HG03064 (cell line): ENCODE results near the gene BNIP5.

Experiments
- ATAC-seq: cut with Tn5 transposase; IDR thresholded peaks from one replicate; pipeline ENCODE4 v1.9.1; 2021; ENCODE audit warnings: low read depth; ENCODE audit not compliant: unreplicated experiment

The BNIP5 gene

DNA sequence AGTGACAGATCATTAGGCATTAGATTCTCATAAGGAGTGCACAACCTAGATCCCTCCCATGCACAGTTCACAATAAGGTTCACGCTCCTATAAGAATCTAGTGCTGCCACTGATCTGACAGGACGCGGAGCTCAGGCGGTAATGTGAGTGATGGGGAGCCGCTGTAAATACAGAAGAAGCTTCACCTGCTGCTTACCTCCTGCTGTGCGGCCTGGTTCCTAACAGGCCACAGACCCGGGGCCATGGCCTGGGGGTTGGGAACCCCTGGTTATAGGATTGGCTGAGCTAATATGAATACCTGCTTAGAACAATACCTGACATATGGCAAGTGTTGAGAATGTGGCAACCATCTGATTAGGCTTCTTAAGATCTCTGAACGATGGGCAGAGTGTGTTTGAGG, 64.5 kb downstream of the BNIP5 start:
- no peak for ATAC-seq

DNA sequence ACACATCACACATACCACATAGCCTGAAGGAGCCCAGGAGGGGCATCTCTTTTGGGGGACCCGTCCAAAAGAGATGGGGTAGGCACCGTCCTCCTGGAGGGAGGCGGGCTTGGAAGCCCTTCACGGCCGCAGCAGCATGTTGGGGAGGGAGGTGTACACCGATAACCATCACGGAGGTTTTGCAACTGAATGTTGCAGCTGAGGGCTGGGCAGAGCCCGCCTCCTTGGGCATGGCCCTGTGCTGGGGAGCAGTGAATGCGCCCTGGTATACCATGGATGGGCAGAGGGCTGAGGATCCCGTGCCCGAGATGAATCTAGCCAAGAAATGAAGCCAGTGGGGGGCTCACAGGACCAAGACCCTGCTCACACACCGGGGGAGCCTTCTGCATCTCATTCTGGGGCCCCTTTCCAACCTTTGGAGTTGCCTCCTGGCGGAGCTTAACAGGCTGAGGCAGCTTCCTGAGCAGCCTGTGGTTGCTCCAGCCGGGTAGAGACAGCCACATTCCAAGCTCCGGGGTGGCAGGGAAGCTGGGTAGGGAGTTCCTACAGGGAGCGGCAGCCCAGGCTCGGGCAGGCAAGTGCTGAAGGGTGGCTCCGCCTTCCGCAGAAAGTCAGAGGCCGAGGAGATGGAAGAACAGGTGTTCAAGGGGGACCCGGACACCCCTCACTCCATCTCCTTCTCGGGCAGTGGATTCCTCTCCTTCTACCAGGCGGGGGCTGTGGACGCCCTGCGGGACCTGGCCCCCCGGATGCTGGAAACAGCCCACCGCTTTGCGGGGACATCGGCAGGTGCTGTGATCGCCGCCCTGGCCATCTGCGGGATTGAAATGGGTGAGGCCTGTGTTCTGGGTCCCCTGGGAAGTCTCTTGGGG, 66.6 kb downstream of the BNIP5 start, which contains the start of gene PNPLA1:
PNPLA1 (plus strand) TSS at position 227 of the 872 bp plus-strand sequence; CDS start at position 627, 400 bp downstream.
- ATAC-seq = no peak

DNA sequence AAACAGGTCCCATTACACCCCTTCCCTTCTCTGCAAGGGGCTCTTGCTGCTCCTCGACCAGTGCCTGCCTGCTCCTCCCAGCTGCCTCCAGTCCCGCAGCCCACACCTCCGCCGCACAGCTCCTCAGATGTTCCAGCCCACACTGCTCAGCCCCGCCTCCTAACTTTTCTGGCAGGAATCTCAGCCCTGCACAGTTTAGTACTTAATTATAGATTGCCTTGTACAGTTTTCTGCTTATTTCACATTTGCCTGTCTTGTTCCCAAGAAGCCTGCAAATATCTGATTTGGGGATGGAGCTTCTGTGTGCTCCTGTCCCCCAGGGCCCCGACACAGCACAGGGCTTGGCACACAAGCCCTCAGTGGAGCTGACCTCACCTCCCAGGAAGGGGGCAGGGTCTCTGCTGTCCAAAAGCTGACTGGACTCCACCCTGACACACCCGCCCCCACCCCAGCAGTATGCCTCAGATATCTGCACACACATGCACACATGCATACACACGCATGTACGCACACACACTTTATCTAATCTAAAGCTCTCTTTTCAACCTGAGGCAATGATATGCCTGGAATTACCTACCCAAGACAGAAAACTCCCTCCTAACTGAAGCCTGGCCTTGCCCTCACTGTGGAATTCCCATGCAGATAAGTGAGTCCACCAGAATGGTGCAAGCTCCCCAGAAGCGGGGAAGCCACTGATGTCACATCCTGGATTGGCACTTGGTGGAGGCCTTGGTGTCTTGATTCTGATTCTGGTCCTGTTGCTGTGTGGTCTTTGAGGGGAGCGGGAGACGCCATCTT, 68.0 kb downstream of the BNIP5 start:
- no peak for ATAC-seq

DNA sequence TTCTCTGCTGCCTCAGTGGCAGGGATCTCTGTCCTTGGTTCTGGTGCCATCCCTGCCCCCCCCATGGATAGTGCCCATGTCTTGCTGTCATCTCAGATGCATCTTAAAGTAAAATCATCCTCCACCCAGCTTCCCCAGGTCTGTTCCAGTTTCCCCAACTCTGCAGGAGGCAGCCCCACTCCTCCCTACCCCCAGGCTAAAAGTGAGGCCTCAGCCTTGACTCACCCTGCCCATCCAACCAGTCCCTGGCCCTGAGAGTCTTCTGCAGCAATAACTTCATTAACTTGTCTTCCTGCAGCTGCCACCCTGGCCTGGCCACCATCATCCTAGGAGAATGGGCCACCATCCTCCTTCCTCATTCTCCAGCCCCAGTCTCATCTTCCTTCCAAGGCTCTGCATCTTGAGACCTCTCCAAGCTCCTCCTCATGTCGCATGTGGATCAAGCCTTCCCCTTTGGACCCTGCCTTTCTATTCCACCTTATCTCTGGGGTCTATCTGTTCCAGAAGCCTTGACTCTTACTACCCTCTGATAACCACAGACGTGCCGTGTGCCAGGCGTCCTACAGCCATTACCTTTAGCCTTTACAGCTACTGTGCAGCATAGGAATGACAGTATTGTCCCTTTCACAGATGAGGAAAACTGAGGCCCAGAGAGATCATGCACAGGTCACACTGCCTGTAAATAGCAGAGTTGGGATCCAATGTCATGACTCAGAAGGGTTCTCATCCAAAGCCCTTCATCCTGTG, 68.8 kb downstream of the BNIP5 start:
- no peak for ATAC-seq

DNA sequence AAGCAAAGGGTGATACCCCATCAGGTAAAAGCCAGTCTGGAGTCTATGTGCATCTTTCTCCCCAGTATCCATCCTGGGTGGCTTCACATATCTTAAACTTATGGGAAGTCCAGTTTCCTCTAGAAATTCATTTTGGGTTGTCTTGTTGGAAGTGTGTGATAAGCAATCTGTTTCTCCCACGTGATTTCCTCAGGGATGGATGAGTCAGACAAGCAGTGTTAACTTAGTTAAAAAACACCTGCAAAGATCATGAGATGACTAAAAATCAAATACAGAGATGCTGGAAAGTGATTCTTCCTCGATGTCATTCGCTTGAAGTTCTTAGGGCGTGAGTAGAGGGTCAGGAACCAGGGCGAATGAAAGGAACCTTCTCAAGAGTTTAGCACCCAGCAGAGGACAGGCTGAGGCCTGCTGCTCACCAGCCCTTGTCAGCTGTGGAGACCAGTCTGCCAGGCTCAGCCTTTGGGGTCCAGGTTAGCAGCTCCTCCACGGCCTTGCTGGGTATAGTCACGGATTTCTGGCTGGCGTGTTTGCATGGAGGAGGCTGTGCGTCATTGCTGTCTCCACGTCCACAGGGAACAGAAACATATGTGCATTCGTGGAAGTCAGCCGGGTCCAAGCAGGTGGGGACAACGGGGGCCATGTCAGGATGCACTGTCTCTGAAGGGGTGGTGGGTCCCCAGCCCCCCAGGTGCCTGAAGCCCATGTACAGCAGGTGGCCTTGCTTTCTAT, 69.6 kb downstream of the BNIP5 start:
- no peak for ATAC-seq
